Measurements from ENCODE around the gene GPER1.

Gene GPER1

DNA sequence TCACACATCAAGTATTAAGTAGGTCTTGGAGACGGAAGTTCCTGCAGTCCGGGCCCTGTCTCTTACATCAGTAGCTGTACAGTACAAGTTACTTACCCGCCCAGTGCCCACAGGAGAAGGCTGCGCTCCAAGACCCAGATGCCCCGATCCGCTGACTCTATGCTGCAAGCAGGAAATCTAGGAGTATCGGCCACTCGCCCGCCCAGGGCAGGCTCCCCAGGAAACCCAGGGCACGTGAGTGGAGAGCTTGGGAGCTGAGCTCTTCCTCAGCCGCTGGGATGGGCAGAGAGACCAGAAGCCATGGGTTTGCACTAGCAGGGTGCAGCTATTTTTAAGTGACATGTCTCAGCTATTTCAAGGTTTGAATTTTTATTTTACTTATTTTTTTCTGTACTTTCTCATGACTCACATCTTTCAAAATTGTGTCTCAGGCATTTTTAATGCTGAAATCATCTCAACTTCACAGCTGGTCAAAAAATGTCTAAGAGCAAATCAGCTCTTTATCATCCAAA lies 1.9 kb upstream of the GPER1 start:
- H2BK15ac ChIP-seq (replicated peaks; ENCODE audit: low read depth): no peak overlapping the region
- no peak overlapping the region for H3K56ac ChIP-seq (ENCODE audit: low read length)
- H3K36me3 ChIP-seq (ENCODE audit: control insufficient read depth, insufficient read depth, low read length): no peaks in the 10 kb centered on the region
- no peak overlapping the region for H3K4ac ChIP-seq (ENCODE audit: low read depth, low read length)
- H2BK5ac ChIP-seq (ENCODE audit: low read length): no peak overlapping the region
- H3K4me1 ChIP-seq (ENCODE audit: control insufficient read depth, low read depth, low read length): peaks cover 4% of the 10 kb centered on the region
- H2BK120ac ChIP-seq (ENCODE audit: low read depth, low read length): no peak overlapping the region
- H3K23ac ChIP-seq (ENCODE audit: low read length): no peak overlapping the region
- no peak overlapping the region for H3K27ac ChIP-seq (ENCODE audit: low read depth, low read length)
- H3K79me2 ChIP-seq (ENCODE audit: control insufficient read depth, insufficient read depth, low read length): no peaks in the 10 kb centered on the region
- DNase-seq: no peak
- H2AK5ac ChIP-seq (ENCODE audit: low read length): no peak overlapping the region
- no peak overlapping the region for H4K5ac ChIP-seq (ENCODE audit: low read length)
- no peak overlapping the region for H3K18ac ChIP-seq (ENCODE audit: low read length)
- H3K9ac ChIP-seq (ENCODE audit: low read length): no peak overlapping the region
- H3K4me2 ChIP-seq (ENCODE audit: low read length): no peak overlapping the region
- H3K27me3 ChIP-seq (ENCODE audit: insufficient read depth, low read length, poor library complexity): no peaks in the 10 kb centered on the region
- H4K8ac ChIP-seq (ENCODE audit: low read depth, low read length): no peak overlapping the region
- no CpG with 5 or more reads among the region's 11 CpGs for WGBS (ENCODE audit: extremely low coverage, insufficient coverage, low lambda C conversion rate)
- no peak overlapping the region for H3K4me3 ChIP-seq (ENCODE audit: low read length)
- no peaks in the 10 kb centered on the region for H3K79me1 ChIP-seq (ENCODE audit: low read length)

DNA sequence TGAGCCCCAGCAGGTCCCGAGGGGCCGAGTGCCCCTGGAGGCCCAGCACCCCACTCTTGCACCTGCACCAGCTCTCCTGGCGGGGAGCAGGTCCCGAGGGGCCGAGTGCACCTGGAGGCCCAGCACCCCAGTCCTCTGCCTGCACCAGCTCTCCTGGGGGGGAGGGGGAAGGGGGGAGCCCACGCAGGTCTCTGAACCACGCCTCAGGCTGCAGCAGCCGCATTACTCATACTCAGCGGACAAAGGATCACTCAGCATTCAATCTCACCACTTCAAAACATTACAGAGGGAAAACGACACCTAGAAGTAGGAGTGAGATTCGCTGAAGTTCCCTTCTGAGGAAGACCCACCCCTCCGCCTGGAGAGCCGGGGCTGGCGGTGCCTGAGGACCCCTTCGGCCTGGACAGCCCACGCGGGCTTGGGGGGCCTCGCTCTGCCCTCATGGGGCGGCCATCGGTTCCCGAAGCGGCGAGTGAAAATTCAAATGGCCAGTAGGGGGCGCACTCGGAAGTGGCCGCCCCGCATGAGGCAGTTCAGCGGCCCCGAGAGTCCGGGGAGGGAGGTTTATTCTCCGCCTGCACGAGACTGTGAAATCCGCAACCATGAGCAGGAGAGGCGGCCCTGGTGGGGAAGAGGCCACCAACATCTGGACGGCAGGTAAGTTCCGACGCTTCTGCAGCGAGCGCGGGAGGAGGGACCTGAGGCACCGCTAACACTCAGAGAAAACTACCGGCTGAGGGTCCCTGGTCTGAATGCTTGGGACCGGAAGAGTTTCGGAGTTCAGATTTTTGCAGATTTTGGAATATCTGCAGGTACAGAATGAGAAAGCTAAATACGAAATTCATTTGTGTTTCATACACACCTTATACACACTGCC lies 1.1 kb upstream of the GPER1 start:
- Histone ChIP-seq H3K4me1 (ENCODE audit: control insufficient read depth, low read depth, low read length) (peaks cover 4% of the 10 kb centered on the region), H3K4ac (ENCODE audit: low read depth, low read length) (no peak overlapping the region), H3K4me3 (ENCODE audit: low read length) (peak overlapping the region; percentile 26), H3K23ac (ENCODE audit: low read length) (no peak overlapping the region), H2AK5ac (ENCODE audit: low read length) (no peak overlapping the region), H3K4me2 (ENCODE audit: low read length) (peak overlapping the region; percentile 56), H3K56ac (ENCODE audit: low read length) (peak overlapping the region; percentile 93), H3K79me1 (ENCODE audit: low read length) (no peaks in the 10 kb centered on the region), H3K36me3 (ENCODE audit: control insufficient read depth, insufficient read depth, low read length) (no peaks in the 10 kb centered on the region), H3K27ac (ENCODE audit: low read depth, low read length) (no peak overlapping the region), H2BK120ac (ENCODE audit: low read depth, low read length) (no peak overlapping the region), H3K18ac (ENCODE audit: low read length) (peak overlapping the region; percentile 46), H4K8ac (ENCODE audit: low read depth, low read length) (no peak overlapping the region), H3K9ac (ENCODE audit: low read length) (peak overlapping the region; percentile 72), H3K79me2 (ENCODE audit: control insufficient read depth, insufficient read depth, low read length) (no peaks in the 10 kb centered on the region), H2BK5ac (ENCODE audit: low read length) (no peak overlapping the region), H4K5ac (ENCODE audit: low read length) (no peak overlapping the region), H3K27me3 (ENCODE audit: insufficient read depth, low read length, poor library complexity) (no peaks in the 10 kb centered on the region), H2BK15ac (replicated peaks; ENCODE audit: low read depth) (no peak overlapping the region)
- DNase-seq: peak; percentile 82
- WGBS (ENCODE audit: extremely low coverage, insufficient coverage, low lambda C conversion rate): no CpG with 5 or more reads among the region's 45 CpGs

DNA sequence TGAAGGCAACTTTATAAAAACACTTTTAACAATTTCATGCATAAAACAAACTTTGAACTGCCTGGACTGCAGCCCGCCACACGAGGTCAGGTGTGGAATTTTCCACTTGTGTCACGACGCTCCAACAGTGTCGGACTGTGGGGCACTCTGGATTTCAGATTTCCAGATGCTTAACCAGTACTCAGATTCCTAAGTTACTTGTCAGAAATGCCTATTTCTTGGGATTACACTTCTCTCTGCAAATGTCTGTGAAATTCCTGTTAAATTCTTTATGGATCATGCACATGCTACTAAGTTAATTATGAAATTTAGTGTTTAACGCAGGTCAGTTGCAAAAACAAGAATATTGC lies 473 bp upstream of the GPER1 start:
- Histone ChIP-seq H2BK120ac (ENCODE audit: low read depth, low read length) (no peak overlapping the region), H3K56ac (ENCODE audit: low read length) (peak overlapping the region; percentile 93), H4K8ac (ENCODE audit: low read depth, low read length) (no peak overlapping the region), H2BK5ac (ENCODE audit: low read length) (no peak overlapping the region), H3K23ac (ENCODE audit: low read length) (no peak overlapping the region), H3K9ac (ENCODE audit: low read length) (no peak overlapping the region), H3K27me3 (ENCODE audit: insufficient read depth, low read length, poor library complexity) (no peaks in the 10 kb centered on the region), H2BK15ac (replicated peaks; ENCODE audit: low read depth) (no peak overlapping the region), H3K36me3 (ENCODE audit: control insufficient read depth, insufficient read depth, low read length) (no peaks in the 10 kb centered on the region), H3K18ac (ENCODE audit: low read length) (no peak overlapping the region), H3K79me2 (ENCODE audit: control insufficient read depth, insufficient read depth, low read length) (no peaks in the 10 kb centered on the region), H3K4me3 (ENCODE audit: low read length) (no peak overlapping the region), H4K5ac (ENCODE audit: low read length) (no peak overlapping the region), H3K4me1 (ENCODE audit: control insufficient read depth, low read depth, low read length) (peaks cover 4% of the 10 kb centered on the region), H3K79me1 (ENCODE audit: low read length) (no peaks in the 10 kb centered on the region), H3K4ac (ENCODE audit: low read depth, low read length) (no peak overlapping the region), H3K27ac (ENCODE audit: low read depth, low read length) (no peak overlapping the region), H2AK5ac (ENCODE audit: low read length) (no peak overlapping the region), H3K4me2 (ENCODE audit: low read length) (no peak overlapping the region)
- no peak for DNase-seq
- no CpG with 5 or more reads among the region's 6 CpGs for WGBS (ENCODE audit: extremely low coverage, insufficient coverage, low lambda C conversion rate)

DNA sequence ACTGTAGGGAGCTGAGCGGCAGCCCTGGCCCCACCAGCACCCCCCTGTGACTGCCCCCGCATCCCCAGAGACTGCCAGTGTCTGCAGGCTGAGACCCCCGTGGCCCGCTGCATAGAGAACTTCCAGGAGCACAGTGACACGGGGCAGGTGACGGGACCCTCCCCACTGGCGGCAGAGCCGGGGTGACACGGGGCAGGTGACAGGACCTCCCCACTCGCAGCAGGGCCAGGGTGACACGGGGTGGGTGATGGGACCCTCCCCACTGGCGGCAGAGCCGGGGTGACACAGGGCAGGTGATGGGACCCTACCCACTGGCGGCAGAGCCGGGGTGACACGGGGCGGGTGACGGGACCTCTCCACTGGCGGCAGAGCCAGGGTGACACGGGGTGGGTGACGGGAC lies 2.3 kb downstream of the GPER1 start:
- no peak for DNase-seq
- Histone ChIP-seq H3K56ac (ENCODE audit: low read length) (no peak overlapping the region), H3K4ac (ENCODE audit: low read depth, low read length) (no peak overlapping the region), H3K4me2 (ENCODE audit: low read length) (no peak overlapping the region), H3K27me3 (ENCODE audit: insufficient read depth, low read length, poor library complexity) (no peaks in the 10 kb centered on the region), H3K36me3 (ENCODE audit: control insufficient read depth, insufficient read depth, low read length) (no peaks in the 10 kb centered on the region), H4K5ac (ENCODE audit: low read length) (no peak overlapping the region), H2BK120ac (ENCODE audit: low read depth, low read length) (no peak overlapping the region), H2BK15ac (replicated peaks; ENCODE audit: low read depth) (no peak overlapping the region), H3K4me3 (ENCODE audit: low read length) (no peak overlapping the region), H3K79me1 (ENCODE audit: low read length) (no peaks in the 10 kb centered on the region), H3K23ac (ENCODE audit: low read length) (no peak overlapping the region), H4K8ac (ENCODE audit: low read depth, low read length) (no peak overlapping the region), H3K27ac (ENCODE audit: low read depth, low read length) (no peak overlapping the region), H3K9ac (ENCODE audit: low read length) (no peak overlapping the region), H3K18ac (ENCODE audit: low read length) (no peak overlapping the region), H3K4me1 (ENCODE audit: control insufficient read depth, low read depth, low read length) (peaks cover 4% of the 10 kb centered on the region), H2AK5ac (ENCODE audit: low read length) (no peak overlapping the region), H2BK5ac (ENCODE audit: low read length) (no peak overlapping the region), H3K79me2 (ENCODE audit: control insufficient read depth, insufficient read depth, low read length) (no peaks in the 10 kb centered on the region)
- no CpG with 5 or more reads among the region's 21 CpGs for WGBS (ENCODE audit: extremely low coverage, insufficient coverage, low lambda C conversion rate)

DNA sequence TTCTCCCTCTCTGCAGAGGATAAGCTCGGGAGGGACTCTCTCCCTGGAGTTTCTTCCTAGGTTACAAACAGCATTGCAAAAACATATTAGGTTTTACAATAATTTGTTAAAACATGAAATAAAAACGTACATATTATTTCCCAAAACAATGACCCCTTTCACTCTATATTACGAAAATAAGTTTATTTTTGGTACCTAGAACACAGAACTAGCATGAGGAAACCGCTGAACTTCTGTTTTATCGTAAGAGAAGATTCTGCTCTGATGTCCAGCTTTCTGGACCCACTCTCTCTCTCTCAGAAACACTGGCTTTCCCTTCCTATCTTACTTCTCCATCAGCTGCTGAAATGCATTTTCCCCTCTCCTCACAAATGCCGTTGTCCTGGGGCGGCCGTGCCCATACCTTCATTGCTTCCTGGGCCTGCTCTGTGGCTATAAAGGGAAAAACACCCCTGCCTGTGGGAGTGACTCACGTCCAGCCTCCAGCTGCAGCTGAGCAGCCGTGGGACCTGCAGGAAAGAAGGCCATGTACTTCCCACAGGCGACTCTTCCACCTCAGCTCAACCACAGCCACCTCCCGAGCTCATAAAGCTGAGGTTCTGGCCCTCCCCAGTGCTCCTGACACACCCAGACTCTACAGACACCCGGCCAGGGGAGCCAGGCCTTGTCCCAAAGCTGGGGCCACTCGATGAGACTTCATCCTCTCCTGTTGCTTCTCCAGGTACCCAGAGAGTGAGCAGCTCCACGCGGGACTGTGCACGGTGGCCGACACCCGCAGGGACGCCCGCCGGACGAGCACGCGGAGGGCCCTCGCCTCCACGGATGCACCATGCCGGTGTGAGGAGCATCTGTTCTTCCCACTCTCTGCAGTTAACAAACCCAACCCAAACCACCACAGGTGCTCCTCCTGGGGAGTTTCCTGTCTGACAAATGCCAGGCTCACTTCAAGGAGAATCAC lies 3.1 kb downstream of the GPER1 start:
- Histone ChIP-seq H3K18ac (ENCODE audit: low read length) (no peak overlapping the region), H3K4me1 (ENCODE audit: control insufficient read depth, low read depth, low read length) (peaks cover 4% of the 10 kb centered on the region), H3K27ac (ENCODE audit: low read depth, low read length) (no peak overlapping the region), H3K4ac (ENCODE audit: low read depth, low read length) (no peak overlapping the region), H2AK5ac (ENCODE audit: low read length) (no peak overlapping the region), H3K4me3 (ENCODE audit: low read length) (no peak overlapping the region), H2BK120ac (ENCODE audit: low read depth, low read length) (no peak overlapping the region), H2BK15ac (replicated peaks; ENCODE audit: low read depth) (no peak overlapping the region), H3K36me3 (ENCODE audit: control insufficient read depth, insufficient read depth, low read length) (no peaks in the 10 kb centered on the region), H3K79me1 (ENCODE audit: low read length) (peaks cover 2% of the 10 kb centered on the region), H3K9ac (ENCODE audit: low read length) (no peak overlapping the region), H3K56ac (ENCODE audit: low read length) (no peak overlapping the region), H2BK5ac (ENCODE audit: low read length) (no peak overlapping the region), H3K4me2 (ENCODE audit: low read length) (no peak overlapping the region), H3K79me2 (ENCODE audit: control insufficient read depth, insufficient read depth, low read length) (no peaks in the 10 kb centered on the region), H3K23ac (ENCODE audit: low read length) (no peak overlapping the region), H3K27me3 (ENCODE audit: insufficient read depth, low read length, poor library complexity) (no peaks in the 10 kb centered on the region), H4K8ac (ENCODE audit: low read depth, low read length) (no peak overlapping the region), H4K5ac (ENCODE audit: low read length) (no peak overlapping the region)
- DNase-seq: no peak
- WGBS (ENCODE audit: extremely low coverage, insufficient coverage, low lambda C conversion rate): 100% methylated on average over 2 of the region's 28 CpGs
